OCI-LY3 (cell line): ENCODE results near the gene ALPG.

Source experiments
- CTCF ChIP-seq: fragments of 200-600, 300-600 bp; sonication (generic); IDR thresholded peaks from 2 replicates; pipeline ENCODE4 v1.5.1; 2014; ENCODE audit warnings: antibody characterized with exemption, low read length, low read depth
- EZH2phosphoT487 ChIP-seq: fragments of 200-600 bp; shearing (Covaris generic); IDR thresholded peaks from 2 replicates; pipeline ENCODE4 v1.6.1; 2018; ENCODE audit warnings: antibody characterized with exemption, mixed run types, low read depth

GRCh38 chr2:232436381-232437194 lies 29.9 kb downstream of the ALPG start:
- TF ChIP-seq CTCF (no peak), EZH2phosphoT487 (no peak)
